ENCODE results near the gene LRRC59. TPM values are rescaled to one million over a fixed set of nuclear protein-coding genes. Genes with fewer than 3 reads are reported as not detected.
A peak's percentile ranks its signal among the peaks of the same experiment; 100 is the strongest.

The LRRC59 gene
- total and polyA plus RNA-seq, 2 of the 13 experiments (the other 11 are each of a cell fraction or from before 2014, with no cell fraction given) = 87.3 to 222 TPM

DNA sequence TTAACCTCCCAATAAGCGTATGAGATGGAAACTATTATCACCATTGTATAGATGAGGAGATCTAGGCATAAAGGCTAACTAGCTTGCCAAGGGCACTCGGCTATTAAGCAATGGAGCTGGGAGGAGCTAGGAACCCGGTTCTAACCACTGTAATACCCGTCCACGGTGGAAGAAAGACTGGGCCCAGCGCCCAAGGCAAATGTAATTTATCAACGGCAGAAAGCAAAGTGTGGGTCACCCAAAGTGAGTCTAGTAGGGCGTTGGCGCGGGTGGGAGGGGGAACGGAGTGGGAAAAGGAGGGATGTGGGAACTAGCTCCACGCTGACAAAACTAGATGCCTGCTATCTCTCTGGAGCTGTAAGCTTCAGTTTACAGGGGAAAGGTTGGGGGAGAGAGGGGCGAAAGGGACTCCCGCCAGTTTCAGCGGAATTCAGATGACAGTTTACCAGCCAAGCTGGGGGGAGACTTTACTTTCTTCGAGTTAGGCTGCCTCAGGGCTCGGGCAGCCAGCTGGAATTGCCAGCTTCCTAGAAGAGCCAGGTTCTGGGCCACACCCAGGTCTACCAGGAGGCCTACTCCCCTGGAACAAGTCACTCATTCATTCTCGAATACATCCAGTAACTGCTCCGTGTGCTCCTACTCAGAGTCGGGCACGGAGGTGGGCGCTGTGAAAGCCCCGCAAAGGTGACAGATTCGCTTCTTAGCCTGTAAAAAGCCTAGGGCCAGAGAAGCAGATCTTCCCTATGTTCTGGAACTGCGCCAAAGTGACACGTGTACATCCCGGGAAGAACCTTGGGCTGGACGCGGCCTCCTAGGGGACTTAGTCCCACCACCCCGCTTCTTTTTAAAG is 837 bp downstream of the LRRC59 start (continued):
- TF ChIP-seq, protein P1, sequence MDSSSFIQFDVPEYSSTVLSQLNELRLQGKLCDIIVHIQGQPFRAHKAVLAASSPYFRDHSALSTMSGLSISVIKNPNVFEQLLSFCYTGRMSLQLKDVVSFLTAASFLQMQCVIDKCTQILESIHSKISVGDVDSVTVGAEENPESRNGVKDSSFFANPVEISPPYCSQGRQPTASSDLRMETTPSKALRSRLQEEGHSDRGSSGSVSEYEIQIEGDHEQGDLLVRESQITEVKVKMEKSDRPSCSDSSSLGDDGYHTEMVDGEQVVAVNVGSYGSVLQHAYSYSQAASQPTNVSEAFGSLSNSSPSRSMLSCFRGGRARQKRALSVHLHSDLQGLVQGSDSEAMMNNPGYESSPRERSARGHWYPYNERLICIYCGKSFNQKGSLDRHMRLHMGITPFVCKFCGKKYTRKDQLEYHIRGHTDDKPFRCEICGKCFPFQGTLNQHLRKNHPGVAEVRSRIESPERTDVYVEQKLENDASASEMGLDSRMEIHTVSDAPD (CRISPR knock-in tag; IDR thresholded peaks at IDR 0.05) = no peak
- TF ChIP-seq ZNF24 (IDR thresholded peaks at IDR 0.05) (0 out of 2 replicates have a peak, but pooled peaks have one; percentile 42), ZNF263 (CRISPR knock-in tag; IDR thresholded peaks at IDR 0.05) (no peak), ZNF75D (CRISPR knock-in tag; IDR thresholded peaks at IDR 0.05; ENCODE audit: borderline replicate concordance) (no peak), ZNF644 (CRISPR knock-in tag; IDR thresholded peaks at IDR 0.05; ENCODE audit: low read depth) (no peak), ZBTB8A (CRISPR knock-in tag; IDR thresholded peaks at IDR 0.05; ENCODE audit: borderline replicate concordance, low read depth) (no peak), MIER2 (CRISPR knock-in tag; IDR thresholded peaks at IDR 0.05) (no peak), ZBTB20 (CRISPR knock-in tag; IDR thresholded peaks at IDR 0.05; ENCODE audit: borderline replicate concordance, low read depth) (no peak), ZNF766 (CRISPR knock-in tag; IDR thresholded peaks at IDR 0.05; ENCODE audit: borderline replicate concordance) (no peak)
- TF ChIP-seq, protein P2, sequence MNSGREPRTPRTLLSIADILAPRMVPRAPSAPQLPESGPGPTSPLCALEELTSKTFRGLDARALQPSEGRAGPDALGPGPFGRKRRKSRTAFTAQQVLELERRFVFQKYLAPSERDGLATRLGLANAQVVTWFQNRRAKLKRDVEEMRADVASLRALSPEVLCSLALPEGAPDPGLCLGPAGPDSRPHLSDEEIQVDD (CRISPR knock-in tag; IDR thresholded peaks at IDR 0.05; ENCODE audit: borderline replicate concordance) = no peak
- TF ChIP-seq, protein P3, sequence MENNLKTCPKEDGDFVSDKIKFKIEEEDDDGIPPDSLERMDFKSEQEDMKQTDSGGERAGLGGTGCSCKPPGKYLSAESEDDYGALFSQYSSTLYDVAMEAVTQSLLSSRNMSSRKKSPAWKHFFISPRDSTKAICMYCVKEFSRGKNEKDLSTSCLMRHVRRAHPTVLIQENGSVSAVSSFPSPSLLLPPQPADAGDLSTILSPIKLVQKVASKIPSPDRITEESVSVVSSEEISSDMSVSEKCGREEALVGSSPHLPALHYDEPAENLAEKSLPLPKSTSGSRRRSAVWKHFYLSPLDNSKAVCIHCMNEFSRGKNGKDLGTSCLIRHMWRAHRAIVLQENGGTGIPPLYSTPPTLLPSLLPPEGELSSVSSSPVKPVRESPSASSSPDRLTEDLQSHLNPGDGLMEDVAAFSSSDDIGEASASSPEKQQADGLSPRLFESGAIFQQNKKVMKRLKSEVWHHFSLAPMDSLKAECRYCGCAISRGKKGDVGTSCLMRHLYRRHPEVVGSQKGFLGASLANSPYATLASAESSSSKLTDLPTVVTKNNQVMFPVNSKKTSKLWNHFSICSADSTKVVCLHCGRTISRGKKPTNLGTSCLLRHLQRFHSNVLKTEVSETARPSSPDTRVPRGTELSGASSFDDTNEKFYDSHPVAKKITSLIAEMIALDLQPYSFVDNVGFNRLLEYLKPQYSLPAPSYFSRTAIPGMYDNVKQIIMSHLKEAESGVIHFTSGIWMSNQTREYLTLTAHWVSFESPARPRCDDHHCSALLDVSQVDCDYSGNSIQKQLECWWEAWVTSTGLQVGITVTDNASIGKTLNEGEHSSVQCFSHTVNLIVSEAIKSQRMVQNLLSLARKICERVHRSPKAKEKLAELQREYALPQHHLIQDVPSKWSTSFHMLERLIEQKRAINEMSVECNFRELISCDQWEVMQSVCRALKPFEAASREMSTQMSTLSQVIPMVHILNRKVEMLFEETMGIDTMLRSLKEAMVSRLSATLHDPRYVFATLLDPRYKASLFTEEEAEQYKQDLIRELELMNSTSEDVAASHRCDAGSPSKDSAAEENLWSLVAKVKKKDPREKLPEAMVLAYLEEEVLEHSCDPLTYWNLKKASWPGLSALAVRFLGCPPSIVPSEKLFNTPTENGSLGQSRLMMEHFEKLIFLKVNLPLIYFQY (CRISPR knock-in tag; IDR thresholded peaks at IDR 0.05; ENCODE audit: borderline replicate concordance) = no peak

All from HepG2 (cell line).